K562 (cell line): ENCODE measurements around the gene NDUFAF3. TPM values are rescaled to one million over a fixed set of nuclear protein-coding genes. Genes with fewer than 3 reads are reported as not detected.

Experiments
- ATF7 ChIP-seq: fragments of 450-650 bp; IDR thresholded peaks from 2 replicates; pipeline ENCODE4 v1.7.1; 2014; ENCODE audit warnings: mild to moderate bottlenecking, moderate library complexity
- BRD9 ChIP-seq: fragments of 450-650 bp; IDR thresholded peaks from 2 replicates; pipeline ENCODE4 v1.6.1; 2018; ENCODE audit warnings: low read depth; ENCODE audit not compliant: partially characterized antibody
- FOS ChIP-seq: IDR thresholded peaks from 3 replicates; pipeline ENCODE4 v1.6.1; 2011; ENCODE audit not compliant: insufficient read length; ENCODE audit errors: extremely low read depth
- HDAC2 ChIP-seq: fragments of 450-650 bp; IDR thresholded peaks from 2 replicates; pipeline ENCODE4 v1.6.1; 2016; ENCODE audit warnings: mild to moderate bottlenecking
- HMG20A ChIP-seq: fragments of 450-650 bp; formaldehyde crosslinking; conservative IDR thresholded peaks from 2 replicates; pipeline ENCODE4 v1.4.0; 2020; ENCODE audit warnings: mild to moderate bottlenecking, mixed read lengths
- HSF4 ChIP-seq: fragments of 250-450 bp; sonication (Bioruptor Pico); IDR thresholded peaks from 2 replicates; pipeline ENCODE4 v2.1.2; 2022; ENCODE audit warnings: mild to moderate bottlenecking, moderate library complexity, borderline replicate concordance
- KDM4B ChIP-seq, 2 experiments: fragments of 450-650 bp in 1 of 2; sonication (generic) in 1 of 2; IDR thresholded peaks; 2 replicates each; pipeline ENCODE4 v1.6.1; 2016 to 2017; ENCODE audit warnings: borderline replicate concordance in 2 of 2, antibody characterized with exemption in 1 of 2, low read depth in 1 of 2, mild to moderate bottlenecking in 1 of 2
- KLF13 ChIP-seq: fragments of 450-650 bp; IDR thresholded peaks from 2 replicates; pipeline ENCODE4 v1.6.1; 2016; ENCODE audit warnings: missing genetic modification characterization, low read depth, mild to moderate bottlenecking, missing compliant biosample characterization, moderate library complexity, borderline replicate concordance
- MAZ ChIP-seq, 2 experiments: fragments of 450-650 bp in 1 of 2; sonication (generic) in 1 of 2; formaldehyde crosslinking; IDR thresholded peaks in 1 of 2; conservative IDR thresholded peaks in 1 of 2; 2 replicates each; pipeline versions ENCODE4 v1.4.0 to v1.5.0; 2020; ENCODE audit warnings: mild to moderate bottlenecking in 1 of 2, missing genetic modification reagents in 1 of 2
- MCM2 ChIP-seq: fragments of 450-650 bp; IDR thresholded peaks from 2 replicates; pipeline ENCODE4 v1.6.1; 2017; ENCODE audit warnings: low read depth, mild to moderate bottlenecking
- MECOM ChIP-seq: fragments of 250-450 bp; sonication (Bioruptor Pico); IDR thresholded peaks from 2 replicates; pipeline ENCODE4 v1.8.0; 2022; ENCODE audit warnings: inconsistent platforms
- NFE2 ChIP-seq: IDR thresholded peaks from 2 replicates; pipeline ENCODE4 v1.6.1; 2014; ENCODE audit warnings: antibody characterized with exemption, low read depth
- PCBP1 ChIP-seq: fragments of 200-400 bp; formaldehyde crosslinking; IDR thresholded peaks from 2 replicates; pipeline ENCODE4 v1.6.1; 2018; ENCODE audit warnings: mild to moderate bottlenecking, low read depth, low read length; ENCODE audit not compliant: poor library complexity, severe bottlenecking
- POLR2H ChIP-seq: IDR thresholded peaks from 2 replicates; pipeline ENCODE4 v1.6.1; 2016; ENCODE audit warnings: missing genetic modification characterization, low read depth, mild to moderate bottlenecking, control low read depth, missing compliant biosample characterization, moderate library complexity
- RAD51 ChIP-seq: fragments of 450-650 bp; IDR thresholded peaks from 2 replicates; pipeline ENCODE4 v1.7.1; 2016; ENCODE audit warnings: low read depth, mild to moderate bottlenecking, borderline replicate concordance
- RBFOX2 ChIP-seq: fragments of 200-400 bp; formaldehyde crosslinking; IDR thresholded peaks from 2 replicates; pipeline ENCODE4 v1.6.1; 2017; ENCODE audit warnings: low read depth, mild to moderate bottlenecking, low read length, moderate library complexity
- RCOR1 ChIP-seq, 2 experiments: IDR thresholded peaks; 2 replicates each; pipeline ENCODE4 v1.6.1; 2012; ENCODE audit warnings: low read depth in 2 of 2, low read length in 2 of 2, borderline replicate concordance in 1 of 2, improper control_type of control experiment in 1 of 2
- SIN3A ChIP-seq, 2 experiments: fragments of 150-350 bp in 1 of 2; IDR thresholded peaks; 2 replicates each; pipeline ENCODE4 v1.6.1; 2011 to 2016; ENCODE audit warnings: borderline replicate concordance in 2 of 2, low read depth in 2 of 2, low read length in 2 of 2, mild to moderate bottlenecking in 2 of 2, moderate library complexity in 2 of 2; ENCODE audit not compliant: control insufficient read depth in 1 of 2
- SP2 ChIP-seq: IDR thresholded peaks from 2 replicates; pipeline ENCODE4 v1.6.1; 2011; ENCODE audit warnings: mild to moderate bottlenecking, low read depth, low read length, moderate library complexity; ENCODE audit not compliant: poor library complexity, severe bottlenecking; ENCODE audit errors: extremely low read depth
- TAF1 ChIP-seq: IDR thresholded peaks from 2 replicates; pipeline ENCODE4 v1.6.1; 2011; ENCODE audit warnings: mild to moderate bottlenecking, low read length, moderate library complexity; ENCODE audit not compliant: insufficient read depth, control insufficient read depth, severe bottlenecking; ENCODE audit errors: extremely low read depth
- TBP ChIP-seq: optimal IDR thresholded peaks from 2 replicates; pipeline ENCODE3; 2011; ENCODE audit warnings: low read depth, low read length, improper control_type of control experiment
- ZNF146 ChIP-seq: IDR thresholded peaks from one replicate; pipeline ENCODE4 v1.6.1; 2018; ENCODE audit warnings: missing compliant biosample characterization; ENCODE audit not compliant: unreplicated experiment
- ZNF282 ChIP-seq: sonication (generic); formaldehyde crosslinking; IDR thresholded peaks from 2 replicates; pipeline ENCODE4 v1.8.1; 2023; ENCODE audit warnings: missing genetic modification reagents
- ZNF3 ChIP-seq: fragments of 250-450 bp; sonication (Bioruptor Pico); IDR thresholded peaks from 2 replicates; pipeline ENCODE4 v1.5.0; 2021; ENCODE audit warnings: mild to moderate bottlenecking, moderate library complexity
- polyA plus RNA-seq, 8 experiments: library from polyadenylated mRNA; depleted of rRNA in 4 of 8; stranded (reverse) in 5 of 8; unstranded in 3 of 8; fragments of >200 nt; fragmentation: Nextera tagmentation in 2 of 8; fragmentation: Illumina TruSeq in 1 of 8; extraction: Ambion mirVana in 2 of 8; extraction: Trizol in 1 of 8; gene quantifications; 2 replicates each; pipeline versions ENCODE4 v1.2.1 to v1.2.3, GENCODE V29; 2011 to 2014; ENCODE audit warnings: inconsistent platforms in 1 of 8, missing spikeins in 1 of 8
- total RNA-seq, 7 experiments: library from RNA; depleted of rRNA in 6 of 7; stranded (reverse); fragments of >200 nt in 6 of 7; fragmentation: Illumina TruSeq in 2 of 7; extraction: Trizol in 2 of 7; gene quantifications; 2 replicates each; pipeline versions ENCODE4 v1.2.1 to v1.2.3, GENCODE V29; 2011 to 2021; ENCODE audit warnings: low replicate concordance in 1 of 7
- TF ChIP-seq, protein P1 (sequence below): fragments of 450-650 bp; conservative IDR thresholded peaks from 2 replicates; pipeline ENCODE4 v1.6.1; 2016; ENCODE audit warnings: missing genetic modification characterization, low read depth, mild to moderate bottlenecking, missing compliant biosample characterization, moderate library complexity
- TF ChIP-seq, protein P2 (sequence below): fragments of 450-650 bp; IDR thresholded peaks from 2 replicates; pipeline ENCODE4 v1.6.1; 2016; ENCODE audit warnings: antibody characterized with exemption

The NDUFAF3 gene
- total and polyA plus RNA-seq, 9 of the 15 experiments (the other 6 are each of a cell fraction or from before 2014, with no cell fraction given), result 17.0 to 127 (median 36.3) TPM

DNA sequence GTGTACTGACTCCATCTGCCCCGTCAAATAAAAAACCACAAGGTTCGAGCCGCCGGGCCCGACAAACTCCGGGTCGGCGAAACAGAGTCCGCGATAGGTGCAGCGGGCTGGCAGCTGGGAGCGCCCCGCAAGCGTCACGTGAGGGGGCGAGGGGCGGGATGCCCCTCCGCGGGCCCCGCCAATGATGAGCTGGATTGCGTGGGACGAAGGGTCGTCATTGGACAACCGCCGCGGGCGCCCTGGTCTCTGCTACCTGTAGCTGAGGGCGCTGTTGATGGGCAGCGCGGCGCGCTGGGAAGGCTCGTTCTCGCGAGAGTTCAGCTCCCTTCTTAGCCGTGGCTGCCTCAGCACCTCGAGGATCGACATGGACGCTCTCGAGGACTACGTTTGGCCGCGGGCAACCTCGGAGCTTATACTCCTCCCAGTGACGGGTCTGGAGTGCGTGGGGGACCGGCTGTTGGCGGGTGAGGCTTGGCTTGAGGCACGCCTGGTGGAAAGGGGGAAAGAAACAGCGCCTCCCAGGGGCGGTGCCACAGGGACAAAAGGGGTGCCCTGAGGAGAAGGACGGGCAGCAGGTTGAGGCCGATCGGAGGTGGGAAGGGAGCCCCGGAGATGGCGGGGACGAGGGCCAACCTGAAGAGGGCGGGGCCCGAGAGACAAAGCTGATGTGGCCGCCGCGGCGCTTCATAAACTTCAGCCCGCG is 14.7 kb upstream of the NDUFAF3 start, which contains the start of gene WDR6 (continued):
- TF ChIP-seq, protein P1, sequence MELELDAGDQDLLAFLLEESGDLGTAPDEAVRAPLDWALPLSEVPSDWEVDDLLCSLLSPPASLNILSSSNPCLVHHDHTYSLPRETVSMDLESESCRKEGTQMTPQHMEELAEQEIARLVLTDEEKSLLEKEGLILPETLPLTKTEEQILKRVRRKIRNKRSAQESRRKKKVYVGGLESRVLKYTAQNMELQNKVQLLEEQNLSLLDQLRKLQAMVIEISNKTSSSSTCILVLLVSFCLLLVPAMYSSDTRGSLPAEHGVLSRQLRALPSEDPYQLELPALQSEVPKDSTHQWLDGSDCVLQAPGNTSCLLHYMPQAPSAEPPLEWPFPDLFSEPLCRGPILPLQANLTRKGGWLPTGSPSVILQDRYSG, result no peak
- TF ChIP-seq MCM2 (no peak), HMG20A (CRISPR knock-in tag) (no peak), KDM4B (IDR thresholded peaks at IDR 0.05; ENCODE audit: borderline replicate concordance in 2 of 2, low read depth in 1 of 2) (peak in 1 of 2 experiments; percentile 27; a peak in 1 of 4 replicates), HSF4 (CRISPR knock-in tag) (no peak), RAD51 (peak; percentile 94), PCBP1 (peak; percentile 47), MAZ (CRISPR knock-in tag; conservative IDR thresholded peaks at IDR 0.05 in 1 of 2, IDR thresholded peaks at IDR 0.05 in 1 of 2) (peak in 1 of 2 experiments; percentile 78; a peak in 1 of 4 replicates), RCOR1 (IDR thresholded peaks at IDR 0.05; ENCODE audit: borderline replicate concordance in 1 of 2, low read depth in 2 of 2, low read length in 2 of 2) (no peak), NFE2 (0 out of 2 replicates have a peak, but pooled peaks have one; percentile 3), BRD9 (peak; percentile 87), ZNF3 (CRISPR knock-in tag) (no peak), SP2 (peak; percentile 61), SIN3A (IDR thresholded peaks at IDR 0.05; ENCODE audit: borderline replicate concordance in 2 of 2, control insufficient read depth in 1 of 2, low read depth in 2 of 2, low read length in 2 of 2) (peak in 1 of 2 experiments; percentile 32; a peak in 1 of 4 replicates), MECOM (CRISPR knock-in tag) (0 out of 2 replicates have a peak, but pooled peaks have one; percentile 17), FOS (peak; percentile 86), TAF1 (peak; percentile 36), ZNF146 (CRISPR knock-in tag) (no peak), HDAC2 (peak; percentile 79), TBP (peak; percentile 67), POLR2H (tag) (peak; percentile 76), RBFOX2 (peak; percentile 97), KLF13 (tag) (0 out of 2 replicates have a peak, but pooled peaks have one; percentile 45), ATF7 (peak; percentile 63; the same call in 1 of the 2 replicates), ZNF282 (CRISPR knock-in tag) (no peak)
- TF ChIP-seq, protein P2, sequence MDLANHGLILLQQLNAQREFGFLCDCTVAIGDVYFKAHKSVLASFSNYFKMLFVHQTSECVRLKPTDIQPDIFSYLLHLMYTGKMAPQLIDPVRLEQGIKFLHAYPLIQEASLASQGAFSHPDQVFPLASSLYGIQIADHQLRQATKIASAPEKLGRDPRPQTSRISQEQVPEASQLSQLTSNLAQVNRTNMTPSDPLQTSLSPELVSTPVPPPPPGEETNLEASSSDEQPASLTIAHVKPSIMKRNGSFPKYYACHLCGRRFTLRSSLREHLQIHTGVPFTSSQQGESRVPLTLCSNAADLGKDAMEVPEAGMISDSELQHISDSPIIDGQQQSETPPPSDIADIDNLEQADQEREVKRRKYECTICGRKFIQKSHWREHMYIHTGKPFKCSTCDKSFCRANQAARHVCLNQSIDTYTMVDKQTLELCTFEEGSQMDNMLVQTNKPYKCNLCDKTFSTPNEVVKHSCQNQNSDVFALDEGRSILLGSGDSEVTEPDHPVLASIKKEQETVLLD, result peak; percentile 81
